ENCODE results near the gene EPHB6.

EPHB6 gene

GRCh38 chr7:142875456-142875855 is 20.6 kb downstream of the EPHB6 start (continued):
- no peak for TF ChIP-seq AEBP2 (tag by site-specific recombination; IDR thresholded peaks at IDR 0.05; ENCODE audit: borderline replicate concordance)
- TF ChIP-seq BCL11B (tag by site-specific recombination; IDR thresholded peaks at IDR 0.05; ENCODE audit: low read depth) = no peak

- TF ChIP-seq SCRT1 (tag by site-specific recombination; IDR thresholded peaks at IDR 0.05; ENCODE audit: borderline replicate concordance) = 0 out of 2 replicates have a peak, but pooled peaks have one; percentile 15
- no peak for TF ChIP-seq KLF8 (tag by site-specific recombination; IDR thresholded peaks at IDR 0.05)
- H3K9me3 ChIP-seq (ENCODE audit: control insufficient read depth, insufficient read depth, low read depth, low read length) = no peaks in the 10 kb centered on the region
- no peaks in the 10 kb centered on the region for H3K4me1 ChIP-seq (ENCODE audit: control insufficient read depth, insufficient read depth, low read length)
- H3K27ac ChIP-seq (ENCODE audit: extremely low read depth, low read depth, low read length) = no peak overlapping the region
- POLR2A ChIA-PET = no interaction called here
- H3K4me3 ChIP-seq (ENCODE audit: low read depth, low read length) = no peak overlapping the region
- H3K36me3 ChIP-seq (ENCODE audit: control insufficient read depth in 2 of 2, insufficient read depth in 1 of 2, low read length in 2 of 2) = peaks cover 0 to 10% of the 10 kb centered on the region in 2 experiments; a peak in 1 of 3 replicates
- CTCF ChIA-PET = interaction anchor here (1.2 to 1.3 kb wide), 2 partner anchors 10 to 127 kb away, joined by 5 to 8 read pairs; no protein-coding TSS in a partner anchor
These were observed 21.5 kb downstream of the EPHB6 start for GRCh38 chr7:142876236-142876960.

DNA sequence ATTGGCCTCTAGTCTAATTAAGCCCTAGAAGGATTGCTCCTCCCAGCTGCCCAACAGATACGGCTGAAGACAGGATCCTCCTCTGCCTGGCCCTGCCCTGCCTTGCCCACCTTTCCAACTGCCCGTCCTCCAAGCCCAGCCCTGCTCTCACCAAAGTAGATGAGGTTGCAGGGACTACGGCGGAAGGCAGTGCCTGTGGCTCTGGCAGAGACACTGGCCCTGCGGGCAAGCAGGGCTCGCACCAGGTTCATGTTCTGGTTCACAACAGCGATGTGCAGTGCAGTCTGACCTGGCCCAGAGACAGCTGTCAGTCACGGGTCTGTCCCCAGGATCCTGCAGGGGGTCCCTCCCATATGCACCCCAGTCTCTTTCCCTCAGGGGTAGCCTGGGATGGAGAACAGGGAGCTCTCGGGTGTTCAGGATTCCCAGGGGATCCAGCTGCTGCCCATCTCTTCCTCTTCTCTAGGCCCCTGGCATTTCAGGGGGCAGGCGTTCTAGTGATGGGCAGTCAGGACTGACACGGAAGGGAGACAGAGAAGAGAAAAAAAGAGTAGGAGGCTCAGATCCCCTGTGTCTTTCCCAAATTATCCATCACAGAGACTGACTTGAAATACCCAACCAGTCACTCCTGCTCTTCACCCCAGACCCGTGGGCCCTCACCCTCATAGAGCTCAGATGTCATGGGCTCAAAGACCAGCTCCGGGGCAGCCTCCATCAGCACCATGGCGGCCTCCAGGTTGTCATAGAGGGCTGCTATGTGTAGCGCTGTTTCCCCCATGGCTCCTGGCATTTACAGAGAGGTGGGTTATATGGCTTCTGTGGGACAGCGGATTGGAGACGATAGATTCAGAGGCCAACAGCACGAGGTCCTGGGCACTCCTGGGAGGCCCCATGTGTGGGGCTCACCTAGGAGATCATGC is 22.4 kb downstream of the EPHB6 start:
- TF ChIP-seq ZNF280C (tag by site-specific recombination; IDR thresholded peaks at IDR 0.05) = no peak
- TF ChIP-seq ZNF155 (tag by site-specific recombination; IDR thresholded peaks at IDR 0.05) = no peak
- no peak for TF ChIP-seq GLI2 (tag by site-specific recombination; IDR thresholded peaks at IDR 0.05; ENCODE audit: borderline replicate concordance, low read depth)
- TF ChIP-seq ZNF76 (tag by site-specific recombination; IDR thresholded peaks at IDR 0.05; ENCODE audit: borderline replicate concordance, low read depth) = no peak
- TF ChIP-seq KLF7 (tag by site-specific recombination; IDR thresholded peaks at IDR 0.05; ENCODE audit: borderline replicate concordance) = no peak
- TF ChIP-seq ZNF837 (tag by site-specific recombination; IDR thresholded peaks at IDR 0.05) = no peak
- no peak for TF ChIP-seq ZNF664 (tag by site-specific recombination; IDR thresholded peaks at IDR 0.05)
- no peak for TF ChIP-seq ZNF184 (tag by site-specific recombination; IDR thresholded peaks at IDR 0.05)
- TF ChIP-seq MEIS1 (CRISPR knock-in tag; IDR thresholded peaks at IDR 0.05; ENCODE audit: borderline replicate concordance) = no peak
- TF ChIP-seq HOXA7 (CRISPR knock-in tag; IDR thresholded peaks at IDR 0.05; ENCODE audit: borderline replicate concordance) = no peak
- TF ChIP-seq ZNF175 (tag by site-specific recombination; IDR thresholded peaks at IDR 0.05) = no peak
- no peak for TF ChIP-seq ZNF48 (tag by site-specific recombination; IDR thresholded peaks at IDR 0.05)
- no peak for TF ChIP-seq ZNF785 (tag by site-specific recombination; IDR thresholded peaks at IDR 0.05)
- no peak for TF ChIP-seq ZNF423 (tag by site-specific recombination; IDR thresholded peaks at IDR 0.05)
- TF ChIP-seq ZNF23 (tag by site-specific recombination; IDR thresholded peaks at IDR 0.05; ENCODE audit: borderline replicate concordance) = no peak
- TF ChIP-seq ZNF350 (tag by site-specific recombination; IDR thresholded peaks at IDR 0.05) = no peak
- no peak for TF ChIP-seq ZBTB8A (tag by site-specific recombination; IDR thresholded peaks at IDR 0.05)
- no peaks in the 10 kb centered on the region for H3K9me3 ChIP-seq (ENCODE audit: control insufficient read depth, insufficient read depth, low read depth, low read length)
- no peak overlapping the region for H3K4me3 ChIP-seq (ENCODE audit: low read depth, low read length)
- no peaks in the 10 kb centered on the region for H3K4me1 ChIP-seq (ENCODE audit: control insufficient read depth, insufficient read depth, low read length)
- CTCF ChIA-PET = interaction anchor here (0.5 to 1.3 kb wide), 3 partner anchors 11 to 126 kb away, joined by 3 to 8 read pairs (median 5); no protein-coding TSS in a partner anchor
- H3K36me3 ChIP-seq (ENCODE audit: control insufficient read depth in 2 of 2, insufficient read depth in 1 of 2, low read length in 2 of 2) = peaks cover 0 to 2% of the 10 kb centered on the region in 2 experiments; a peak in 1 of 3 replicates
- POLR2A ChIA-PET = no interaction called here
- no peak overlapping the region for H3K27ac ChIP-seq (ENCODE audit: extremely low read depth, low read depth, low read length)
